Activated naive CD4-positive, alpha-beta T cell treated with anti-CD3 and anti-CD28 coated beads, Interleukin-2, amount 10 ng/mL, durations not matched to agents 7 days and 5 days (primary cell): ENCODE data around the gene PPP2R5D.

Experiments used
- CTCF ChIA-PET: fragments of 350-600 bp; sonication (Branson Sonifier 250); formaldehyde crosslinking; loops from one replicate; lab custom pipeline; 2021; ENCODE audit warnings: antibody characterized with exemption; lab: Charles Lee
- DNase-seq: peaks from one replicate; pipeline ENCODE4 v3.0.0-alpha.2; 2020
- H3K27ac Mint-ChIP-seq: one replicate; pipeline ENCODE4 v1.8.0; 2021; ENCODE audit warnings: mild to moderate bottlenecking, moderate library complexity, mixed read lengths
- H3K27me3 Mint-ChIP-seq: one replicate; pipeline ENCODE4 v1.8.0; 2021; ENCODE audit warnings: mild to moderate bottlenecking, mixed read lengths
- H3K36me3 Mint-ChIP-seq: one replicate; pipeline ENCODE4 v1.8.0; 2021; ENCODE audit warnings: mixed read lengths
- H3K4me1 Mint-ChIP-seq: one replicate; pipeline ENCODE4 v1.8.0; 2021; ENCODE audit warnings: mixed read lengths
- H3K4me3 Mint-ChIP-seq: one replicate; pipeline ENCODE4 v1.8.0; 2021; ENCODE audit warnings: mild to moderate bottlenecking, moderate library complexity, mixed read lengths
- H3K9me3 Mint-ChIP-seq: one replicate; pipeline ENCODE4 v1.8.0; 2021; ENCODE audit warnings: mixed read lengths

The PPP2R5D gene

GRCh38 chr6:43016176-43016942 lies 32.0 kb downstream of the PPP2R5D start:
- H3K9me3 Mint-ChIP-seq, result no peaks in the 10 kb centered on the region
- no peak overlapping the region for H3K27ac Mint-ChIP-seq
- peaks cover 44% of the 10 kb centered on the region for H3K36me3 Mint-ChIP-seq
- no peak for DNase-seq
- H3K4me3 Mint-ChIP-seq, result peak overlapping the region; percentile 39
- no peaks in the 10 kb centered on the region for H3K27me3 Mint-ChIP-seq
- CTCF ChIA-PET, result interaction anchor here (1.2 to 1.6 kb wide), 3 partner anchors 128 to 491 kb away, joined by 3 read pairs; partner anchors contain the start of gene DNPH1
- H3K4me1 Mint-ChIP-seq, result peaks cover 59% of the 10 kb centered on the region

GRCh38 chr6:43016943-43017334 lies 32.6 kb downstream of the PPP2R5D start:
- peaks cover 39% of the 10 kb centered on the region for H3K36me3 Mint-ChIP-seq
- H3K4me1 Mint-ChIP-seq, result peaks cover 56% of the 10 kb centered on the region
- no peaks in the 10 kb centered on the region for H3K9me3 Mint-ChIP-seq
- no peak overlapping the region for H3K27ac Mint-ChIP-seq
- no peak for DNase-seq
- no peak overlapping the region for H3K4me3 Mint-ChIP-seq
- no peaks in the 10 kb centered on the region for H3K27me3 Mint-ChIP-seq
- CTCF ChIA-PET, result interaction anchor here (0.6 to 1.6 kb wide), 3 partner anchors 127 to 592 kb away, joined by 3 read pairs; no protein-coding TSS in a partner anchor

GRCh38 chr6:43019152-43019551 lies 34.8 kb downstream of the PPP2R5D start:
- Mint-ChIP-seq H3K9me3 (no peaks in the 10 kb centered on the region), H3K36me3 (peaks cover 31% of the 10 kb centered on the region), H3K27me3 (no peaks in the 10 kb centered on the region), H3K4me1 (peaks cover 48% of the 10 kb centered on the region), H3K27ac (no peak overlapping the region), H3K4me3 (peak overlapping the region; percentile 42)
- DNase-seq, result no peak
- CTCF ChIA-PET, result interaction anchor here (3.1 kb wide), 1 partner anchor 124 kb away, joined by 12 read pairs; no protein-coding TSS in a partner anchor

DNA sequence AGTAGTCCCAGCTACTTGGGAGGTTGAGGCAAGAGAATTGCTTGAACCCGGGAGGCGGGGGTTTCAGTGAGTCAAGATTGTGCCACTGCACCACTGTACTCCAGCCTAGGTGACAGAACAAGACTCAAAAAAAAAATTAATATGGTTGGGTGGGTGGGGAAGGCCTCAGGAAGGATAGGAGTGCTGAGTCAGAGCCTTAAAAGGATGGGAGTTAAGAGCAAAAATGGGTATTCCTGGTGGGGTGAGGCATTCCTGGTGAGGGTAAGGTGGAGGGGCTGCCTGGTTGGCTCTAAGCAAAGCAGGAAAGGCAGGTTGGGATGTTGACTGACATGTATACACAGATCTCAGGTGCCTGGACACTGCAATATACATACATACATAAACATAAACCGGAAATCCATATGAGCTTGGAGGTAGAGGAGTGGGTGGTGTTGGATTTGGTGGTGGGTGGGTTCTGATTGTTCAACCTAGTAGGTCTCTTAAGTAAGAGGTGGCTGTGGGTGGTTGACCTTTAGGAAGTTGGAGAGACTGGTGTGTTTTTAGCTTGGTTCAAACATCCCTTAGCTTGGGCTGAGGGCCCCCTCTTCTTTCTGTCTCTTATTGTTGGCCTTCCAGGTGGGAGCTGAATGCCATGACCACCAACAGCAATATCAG lies 35.8 kb downstream of the PPP2R5D start:
- Mint-ChIP-seq H3K36me3 (peaks cover 41% of the 10 kb centered on the region), H3K27ac (no peak overlapping the region), H3K4me1 (peaks cover 44% of the 10 kb centered on the region), H3K9me3 (no peaks in the 10 kb centered on the region), H3K4me3 (peak overlapping the region; percentile 33), H3K27me3 (no peaks in the 10 kb centered on the region)
- CTCF ChIA-PET, result interaction anchor here (0.5 to 3.1 kb wide), 2 partner anchors 15 to 123 kb away, joined by 3 to 12 read pairs; no protein-coding TSS in a partner anchor
- no peak for DNase-seq

DNA sequence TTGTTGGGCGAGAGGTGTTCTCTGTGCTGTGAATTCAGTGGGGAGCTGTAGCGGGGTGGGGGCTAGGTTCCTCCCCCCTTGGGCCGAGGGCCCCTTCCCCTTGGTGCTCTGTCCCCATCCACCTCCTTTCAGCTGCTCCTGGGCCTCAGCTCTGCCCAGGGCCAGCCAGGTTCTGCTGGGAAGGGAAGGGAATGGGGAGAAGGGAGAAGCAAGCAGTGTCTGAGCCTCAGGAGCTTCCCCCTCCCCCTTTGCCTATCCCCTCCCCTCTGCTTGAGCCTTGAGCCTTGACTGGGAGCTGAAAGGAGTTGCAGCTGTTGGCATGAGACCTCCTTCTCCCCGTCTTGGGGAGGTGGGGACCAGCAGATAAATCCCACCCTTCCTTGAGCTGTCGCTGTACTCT lies 36.5 kb downstream of the PPP2R5D start:
- Mint-ChIP-seq H3K27ac (no peak overlapping the region), H3K4me1 (peaks cover 41% of the 10 kb centered on the region), H3K9me3 (no peaks in the 10 kb centered on the region), H3K36me3 (peaks cover 44% of the 10 kb centered on the region), H3K4me3 (peak overlapping the region; percentile 98), H3K27me3 (no peaks in the 10 kb centered on the region)
- CTCF ChIA-PET, result interaction anchor here (0.5 to 3.1 kb wide), 2 partner anchors 16 to 122 kb away, joined by 3 to 12 read pairs; no protein-coding TSS in a partner anchor
- no peak for DNase-seq

GRCh38 chr6:43021270-43022047 lies 37.1 kb downstream of the PPP2R5D start, which contains the start of gene RRP36:
Gene RRP36 (plus strand): TSS chr6:43021623. CDS start chr6:43021655, 32 bp downstream.
- Mint-ChIP-seq H3K4me3 (peak within 1 kb of the TSS; percentile 98), H3K27ac (peak within 1 kb of the TSS; percentile 93), H3K4me1 (peaks cover 36% of the 10 kb centered on the region), H3K36me3 (peaks cover 46% of the 10 kb centered on the region), H3K27me3 (no peaks in the 10 kb centered on the region), H3K9me3 (no peaks in the 10 kb centered on the region)
- DNase-seq, result peak; percentile 75
- CTCF ChIA-PET, result interaction anchor here (3.1 kb wide), 1 partner anchor 121 kb away, joined by 12 read pairs; no protein-coding TSS in a partner anchor

- peaks cover 46% of the 10 kb centered on the region for H3K36me3 Mint-ChIP-seq
- CTCF ChIA-PET, result interaction anchor here (2.0 kb wide), 1 partner anchor 119 kb away, joined by 11 read pairs; no protein-coding TSS in a partner anchor
Measured at GRCh38 chr6:43024436-43024835, 40.1 kb downstream of the PPP2R5D start.

DNA sequence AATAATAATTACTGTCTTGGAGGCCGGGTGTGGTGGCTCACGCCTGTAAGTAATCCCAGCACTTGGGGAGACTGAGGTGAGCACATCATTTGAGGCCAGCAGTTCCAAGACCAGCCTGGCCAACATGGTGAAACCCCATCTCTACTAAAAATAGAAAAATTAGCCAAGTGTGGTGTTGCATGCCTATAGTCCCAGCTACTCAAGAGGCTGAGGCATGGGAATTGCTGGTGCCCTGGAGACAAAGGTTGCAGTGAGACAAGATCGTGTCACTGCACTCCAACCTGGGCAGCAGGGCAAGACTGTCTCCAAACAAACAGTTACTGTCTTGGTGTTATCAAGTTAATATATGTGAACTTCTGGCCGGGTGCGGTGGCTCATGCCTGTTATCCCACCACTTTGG lies 42.0 kb downstream of the PPP2R5D start:
- H3K27ac Mint-ChIP-seq, result no peak overlapping the region
- no peaks in the 10 kb centered on the region for H3K9me3 Mint-ChIP-seq
- H3K4me3 Mint-ChIP-seq, result no peak overlapping the region
- peaks cover 16% of the 10 kb centered on the region for H3K4me1 Mint-ChIP-seq
- DNase-seq, result no peak
- H3K36me3 Mint-ChIP-seq, result peaks cover 43% of the 10 kb centered on the region
- CTCF ChIA-PET, result no interaction called here
- no peaks in the 10 kb centered on the region for H3K27me3 Mint-ChIP-seq

More at GRCh38 chr6:43024436-43024835, 40.1 kb downstream of the PPP2R5D start:
- H3K4me1 Mint-ChIP-seq, result peaks cover 21% of the 10 kb centered on the region
- DNase-seq, result no peak
- no peaks in the 10 kb centered on the region for H3K27me3 Mint-ChIP-seq
- peak overlapping the region; percentile 14 for H3K4me3 Mint-ChIP-seq
- H3K27ac Mint-ChIP-seq, result no peak overlapping the region
- H3K9me3 Mint-ChIP-seq, result no peaks in the 10 kb centered on the region

DNA sequence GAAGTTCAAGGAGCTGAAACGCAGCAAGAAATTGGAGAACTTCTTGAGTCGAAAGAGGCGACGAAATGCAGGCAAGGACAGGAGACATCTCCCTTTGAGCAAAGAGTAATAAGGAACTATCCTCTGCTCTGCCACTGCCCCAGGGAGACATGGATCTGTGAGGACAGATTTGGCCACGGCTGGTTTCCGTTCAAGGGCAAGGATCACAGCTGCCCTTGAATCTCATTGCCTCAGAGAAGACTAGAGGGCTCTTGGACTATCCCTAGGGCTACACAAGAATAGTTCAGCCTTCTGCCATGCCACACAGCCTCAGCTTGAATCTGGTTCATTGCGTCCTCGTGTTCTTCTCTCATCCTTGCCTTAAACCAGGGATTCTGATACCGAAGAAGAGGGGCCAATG lies 44.8 kb downstream of the PPP2R5D start:
- CTCF ChIA-PET, result no interaction called here
- H3K4me3 Mint-ChIP-seq, result no peak overlapping the region
- H3K36me3 Mint-ChIP-seq, result peaks cover 52% of the 10 kb centered on the region
- no peak for DNase-seq
- peaks cover 4% of the 10 kb centered on the region for H3K4me1 Mint-ChIP-seq
- H3K27ac Mint-ChIP-seq, result no peak overlapping the region
- no peaks in the 10 kb centered on the region for H3K9me3 Mint-ChIP-seq
- no peaks in the 10 kb centered on the region for H3K27me3 Mint-ChIP-seq

DNA sequence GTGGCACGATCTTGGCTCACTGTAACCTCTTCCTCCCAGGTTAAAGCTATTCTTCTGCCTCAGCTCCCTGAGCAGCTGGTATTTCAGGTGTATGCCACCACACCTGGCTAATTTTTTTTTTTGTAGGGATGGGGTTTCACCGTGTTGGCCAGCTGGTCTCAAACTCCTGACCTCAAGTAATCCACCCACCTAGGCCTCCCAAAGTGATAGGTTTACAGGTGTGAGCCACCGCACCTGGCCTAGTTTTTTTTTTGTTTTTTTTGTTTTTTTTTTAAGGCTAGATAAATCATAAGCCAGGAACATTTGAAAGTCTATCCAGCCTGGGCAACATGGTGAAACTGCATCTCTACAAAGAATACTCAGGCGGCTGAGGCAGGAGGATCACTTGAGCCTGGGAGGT lies 48.0 kb downstream of the PPP2R5D start:
- Mint-ChIP-seq H3K4me3 (no peak overlapping the region), H3K27me3 (no peaks in the 10 kb centered on the region), H3K36me3 (peaks cover 32% of the 10 kb centered on the region), H3K9me3 (no peaks in the 10 kb centered on the region), H3K27ac (no peak overlapping the region), H3K4me1 (no peaks in the 10 kb centered on the region)
- CTCF ChIA-PET, result no interaction called here
- no peak for DNase-seq

DNA sequence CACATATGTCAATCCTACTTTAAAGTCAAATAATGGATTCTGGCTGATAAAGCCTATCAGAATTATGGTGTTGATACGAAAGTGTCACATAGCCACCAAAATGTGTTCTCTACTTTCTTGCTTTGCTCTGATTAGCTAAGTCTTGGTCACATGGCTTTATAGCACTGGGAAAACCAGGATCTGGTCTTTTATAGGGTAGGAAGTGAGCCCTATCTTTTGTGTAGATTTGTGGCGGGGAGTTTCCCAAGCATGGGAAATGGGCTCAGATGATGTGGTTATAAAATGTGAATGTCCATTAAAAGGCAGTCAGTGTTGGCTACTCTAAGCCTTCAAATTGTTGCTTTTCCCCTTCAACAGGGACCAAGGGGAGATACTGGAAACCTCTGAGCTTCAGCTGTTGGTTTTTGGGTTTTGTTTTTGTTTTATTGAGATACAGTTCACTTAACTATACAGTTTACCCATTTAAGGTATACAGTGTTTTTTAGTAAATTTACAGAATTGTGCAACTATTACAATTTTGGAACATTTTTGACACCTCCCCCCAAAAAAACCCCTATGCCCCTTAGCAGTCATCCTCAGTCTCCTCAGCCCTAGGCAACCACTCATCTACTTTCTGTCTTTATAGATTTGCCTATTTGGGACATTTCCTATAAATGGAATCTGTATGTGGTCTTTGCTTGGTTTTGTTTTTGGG lies 49.3 kb downstream of the PPP2R5D start:
- H3K27ac Mint-ChIP-seq, result peak overlapping the region; percentile 2
- H3K4me1 Mint-ChIP-seq, result no peaks in the 10 kb centered on the region
- H3K36me3 Mint-ChIP-seq, result peaks cover 33% of the 10 kb centered on the region
- CTCF ChIA-PET, result interaction anchor here (0.8 kb wide), 1 partner anchor 22 kb away, joined by 3 read pairs; no protein-coding TSS in a partner anchor
- DNase-seq, result no peak
- no peaks in the 10 kb centered on the region for H3K27me3 Mint-ChIP-seq
- H3K4me3 Mint-ChIP-seq, result no peak overlapping the region
- H3K9me3 Mint-ChIP-seq, result no peaks in the 10 kb centered on the region

DNA sequence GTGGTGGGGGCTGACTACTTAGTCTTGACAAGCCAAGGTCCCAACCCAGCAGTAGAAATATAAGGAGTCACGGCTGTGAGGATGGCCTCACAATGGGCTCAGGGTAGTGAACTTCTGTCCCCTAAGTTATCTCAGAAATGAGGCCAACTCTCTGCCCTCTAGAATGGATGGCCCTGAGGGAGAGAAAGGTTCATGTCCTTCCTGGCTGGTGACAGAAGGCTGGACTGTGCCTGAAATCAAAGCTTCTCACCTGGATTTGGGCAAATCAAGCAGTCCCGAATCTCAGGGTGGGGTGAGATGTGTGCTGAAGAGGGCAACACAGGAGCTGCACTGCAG lies 49.8 kb downstream of the PPP2R5D start:
- no peaks in the 10 kb centered on the region for H3K9me3 Mint-ChIP-seq
- H3K4me1 Mint-ChIP-seq, result no peaks in the 10 kb centered on the region
- H3K4me3 Mint-ChIP-seq, result no peak overlapping the region
- no peak for DNase-seq
- H3K36me3 Mint-ChIP-seq, result peaks cover 28% of the 10 kb centered on the region
- H3K27ac Mint-ChIP-seq, result no peak overlapping the region
- CTCF ChIA-PET, result no interaction called here
- H3K27me3 Mint-ChIP-seq, result no peaks in the 10 kb centered on the region

- Mint-ChIP-seq H3K27me3 (no peaks in the 10 kb centered on the region), H3K27ac (no peak overlapping the region), H3K4me1 (no peaks in the 10 kb centered on the region), H3K4me3 (no peak overlapping the region), H3K36me3 (peaks cover 21% of the 10 kb centered on the region), H3K9me3 (no peaks in the 10 kb centered on the region)
- CTCF ChIA-PET, result no interaction called here
- DNase-seq, result no peak
Measured at GRCh38 chr6:43035495-43036194, 51.3 kb downstream of the PPP2R5D start.
